Mucosa of descending colon (tissue), 3 donors: Measurements from ENCODE around the gene GUCA1A. TPM values are rescaled to one million over a fixed set of nuclear protein-coding genes. Genes with fewer than 3 reads are reported as not detected.
"Not testable (repeated sequence)": the region's sequence is repeated elsewhere in the genome, so short reads cannot be mapped to it uniquely, and the experiment has no call there.

ENCODE experiments used
- ATAC-seq: fragments of 200-7000 bp; cut with Tn5 transposase; one replicate; pipeline ENCODE4 v1.9.1; 2020; ENCODE audit warnings: mild to moderate bottlenecking, moderate library complexity
- DNase-seq, 3 donors: peaks; one replicate each; pipeline ENCODE4 v3.0.0-alpha.2; 2020
- H3K36me3 ChIP-seq: fragments of 200-600 bp; one replicate; pipeline ENCODE4 v1.8.0; 2021; ENCODE audit warnings: low read depth, mild to moderate bottlenecking
- H3K4me1 ChIP-seq: fragments of 200-600 bp; one replicate; pipeline ENCODE4 v1.8.0; 2021; ENCODE audit warnings: low read depth, mild to moderate bottlenecking
- H3K4me3 ChIP-seq: fragments of 200-600 bp; one replicate; pipeline ENCODE4 v1.8.0; 2021; ENCODE audit warnings: mild to moderate bottlenecking
- H3K9me3 ChIP-seq: fragments of 200-600 bp; one replicate; pipeline ENCODE4 v1.8.0; 2021; ENCODE audit warnings: mild to moderate bottlenecking
- intact Hi-C, 2 donors: fragments of 100-400 bp; cut with DNase I in 1 of 2; cut with micrococcal nuclease in 1 of 2; formaldehyde crosslinking; loops; one replicate each; pipeline versions ENCODE4 v1.11.0 to v1.11.1; 2022; cut with DNase I, micrococcal nuclease
- total RNA-seq, 3 donors: library from RNA; stranded (reverse); fragmentation: NEBNext Ultra II Directional in 2 of 3; extraction: Animal tissue kit (Norgen Biotek cat#: 25700) in 2 of 3; gene quantifications; one replicate each; pipeline versions ENCODE4 v1.2.1 to v1.2.4, GENCODE V29; 2021 to 2023
- TF ChIP-seq, protein P1 (sequence below): fragments of 200-600 bp; IDR thresholded peaks from one replicate; pipeline ENCODE4 v1.8.0; 2022; ENCODE audit warnings: antibody characterized with exemption, mild to moderate bottlenecking
- donor health status: DM: no; HTN: no; CAD: no; lungs with moderate emphysema.
- donor health status: DM: no; HTN: no; CAD: no.
- donor health status: DM: no; HTN: yes; CAD: no.

Gene GUCA1A
- total RNA-seq, 3 donors from 2014 or later: not detected

DNA sequence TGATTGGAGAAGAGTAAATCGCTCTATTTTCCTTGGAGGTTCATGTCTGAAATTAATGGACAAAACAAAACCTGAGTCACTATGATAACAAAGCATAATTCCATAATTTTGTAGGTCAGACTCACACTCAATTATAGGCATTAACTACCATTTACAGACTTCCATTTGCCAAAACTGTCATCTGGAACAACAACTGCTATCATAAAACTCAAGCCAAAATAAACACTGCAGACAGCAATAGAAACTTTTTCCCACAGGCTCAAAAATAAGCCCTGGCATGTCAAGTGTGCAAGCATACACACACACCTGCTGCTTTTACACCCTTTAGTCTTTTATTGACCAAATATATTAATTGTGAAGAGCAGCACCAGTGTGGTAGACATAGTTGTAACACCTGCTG is 37.4 kb downstream of the GUCA1A start:
- no peak for DNase-seq
- ATAC-seq: no peak
- Histone ChIP-seq H3K9me3 (no peaks in the 10 kb centered on the region), H3K36me3 (peaks cover 11% of the 10 kb centered on the region), H3K4me1 (peaks cover 3% of the 10 kb centered on the region), H3K4me3 (no peak overlapping the region)
- TF ChIP-seq, protein P1, sequence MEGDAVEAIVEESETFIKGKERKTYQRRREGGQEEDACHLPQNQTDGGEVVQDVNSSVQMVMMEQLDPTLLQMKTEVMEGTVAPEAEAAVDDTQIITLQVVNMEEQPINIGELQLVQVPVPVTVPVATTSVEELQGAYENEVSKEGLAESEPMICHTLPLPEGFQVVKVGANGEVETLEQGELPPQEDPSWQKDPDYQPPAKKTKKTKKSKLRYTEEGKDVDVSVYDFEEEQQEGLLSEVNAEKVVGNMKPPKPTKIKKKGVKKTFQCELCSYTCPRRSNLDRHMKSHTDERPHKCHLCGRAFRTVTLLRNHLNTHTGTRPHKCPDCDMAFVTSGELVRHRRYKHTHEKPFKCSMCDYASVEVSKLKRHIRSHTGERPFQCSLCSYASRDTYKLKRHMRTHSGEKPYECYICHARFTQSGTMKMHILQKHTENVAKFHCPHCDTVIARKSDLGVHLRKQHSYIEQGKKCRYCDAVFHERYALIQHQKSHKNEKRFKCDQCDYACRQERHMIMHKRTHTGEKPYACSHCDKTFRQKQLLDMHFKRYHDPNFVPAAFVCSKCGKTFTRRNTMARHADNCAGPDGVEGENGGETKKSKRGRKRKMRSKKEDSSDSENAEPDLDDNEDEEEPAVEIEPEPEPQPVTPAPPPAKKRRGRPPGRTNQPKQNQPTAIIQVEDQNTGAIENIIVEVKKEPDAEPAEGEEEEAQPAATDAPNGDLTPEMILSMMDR: no peak
- intact Hi-C loops: loop anchor here in 1 of 2 donors (5.0 kb wide), 1 partner anchor 133 kb away; no protein-coding TSS in a partner anchor

DNA sequence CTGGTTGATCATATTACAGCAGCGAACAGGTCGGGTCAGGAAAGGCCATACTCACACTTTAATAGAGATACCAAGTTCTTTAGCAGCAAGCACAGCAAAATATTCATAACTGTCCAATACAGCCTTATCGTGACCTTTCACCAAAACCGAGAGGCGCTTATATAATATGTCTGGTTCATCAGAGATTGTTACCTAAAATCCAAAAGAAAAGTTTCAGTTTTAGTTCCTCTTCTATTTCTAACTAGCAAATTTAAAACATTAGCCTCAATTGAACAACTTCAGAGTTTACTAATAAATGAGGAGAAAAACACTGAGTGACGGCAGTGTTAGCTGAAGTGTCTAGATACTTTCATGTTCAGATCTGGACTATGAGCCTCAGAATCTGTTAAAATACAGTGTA is 38.6 kb downstream of the GUCA1A start:
- H3K4me1 ChIP-seq: peaks cover 6% of the 10 kb centered on the region
- DNase-seq (no peak), ATAC-seq (no peak)
- no peaks in the 10 kb centered on the region for H3K9me3 ChIP-seq
- TF ChIP-seq, protein P1: no peak
- no peak overlapping the region for H3K4me3 ChIP-seq
- intact Hi-C loops: loop anchor here in 1 of 2 donors (5.0 kb wide), 1 partner anchor 134 kb away; no protein-coding TSS in a partner anchor
- H3K36me3 ChIP-seq: peaks cover 11% of the 10 kb centered on the region

DNA sequence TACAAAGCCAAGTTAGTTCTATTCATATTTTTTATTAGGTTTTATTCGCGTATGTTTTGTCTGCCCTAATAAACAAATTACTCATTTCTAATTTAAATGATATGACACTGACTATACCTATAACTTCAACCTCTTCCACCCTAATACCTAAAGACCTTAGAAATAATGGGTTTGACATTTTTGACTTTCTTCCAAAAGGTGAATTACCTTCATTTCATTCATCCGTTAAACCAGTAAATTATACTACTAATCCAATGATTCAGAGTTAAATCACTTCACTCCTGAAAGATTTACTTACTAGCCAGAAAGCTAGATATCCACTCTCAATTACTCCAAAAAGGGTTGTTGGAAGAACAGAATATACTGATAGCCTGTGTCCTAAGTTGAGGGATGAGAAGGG is 39.3 kb downstream of the GUCA1A start:
- ATAC-seq (no peak), DNase-seq (no peak)
- H3K4me3 ChIP-seq: no peak overlapping the region
- intact Hi-C loops: loop anchor here in 1 of 2 donors (5.0 kb wide), 1 partner anchor 135 kb away; no protein-coding TSS in a partner anchor
- TF ChIP-seq, protein P1: no peak
- no peaks in the 10 kb centered on the region for H3K9me3 ChIP-seq
- H3K36me3 ChIP-seq: peaks cover 11% of the 10 kb centered on the region
- peaks cover 8% of the 10 kb centered on the region for H3K4me1 ChIP-seq

DNA sequence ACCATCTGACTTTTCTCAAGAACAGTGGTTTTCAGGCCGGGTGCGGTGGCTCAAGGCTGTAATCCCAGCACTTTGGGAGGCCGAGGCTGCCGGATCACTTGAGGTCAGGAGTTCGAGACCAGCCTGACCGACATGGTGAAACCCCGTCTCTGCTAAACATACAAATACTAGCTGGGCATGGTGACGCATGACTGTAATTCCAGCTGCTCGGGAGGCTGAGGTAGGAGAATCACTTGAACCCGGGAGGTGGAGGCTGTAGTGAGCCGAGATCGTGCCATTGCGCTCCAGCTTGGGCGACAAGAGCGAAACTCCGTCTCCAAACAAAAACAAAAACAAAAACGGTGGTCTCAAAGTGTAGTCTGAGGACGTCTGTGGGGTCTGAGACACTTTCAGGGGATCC is 43.3 kb downstream of the GUCA1A start:
- H3K4me3 ChIP-seq, DNase-seq, ATAC-seq, intact Hi-C loops, H3K36me3 ChIP-seq, H3K9me3 ChIP-seq: not testable (repeated sequence)
- H3K4me1 ChIP-seq: peaks cover 12% of the 10 kb centered on the region

DNA sequence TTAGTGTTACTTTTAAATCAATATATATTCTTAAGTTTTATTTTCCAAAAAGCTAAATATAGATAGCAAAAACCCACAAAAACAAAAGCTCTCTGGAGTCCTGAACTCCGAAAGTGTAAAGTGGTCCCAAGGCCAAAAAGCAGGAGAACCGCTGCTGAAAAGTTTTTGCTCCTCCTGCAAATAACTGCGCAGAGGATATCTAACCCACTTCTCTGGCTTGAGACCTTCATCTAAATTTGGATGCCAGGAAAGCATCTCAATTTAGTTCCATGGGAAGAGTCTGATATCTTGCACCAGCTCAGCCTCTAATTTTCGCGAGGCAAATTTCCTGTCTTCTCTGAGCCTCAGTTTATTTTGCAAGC is 44.0 kb downstream of the GUCA1A start:
- TF ChIP-seq, protein P1: no peak
- Histone ChIP-seq H3K4me1 (peaks cover 12% of the 10 kb centered on the region), H3K9me3 (no peaks in the 10 kb centered on the region), H3K4me3 (peak overlapping the region; percentile 56), H3K36me3 (no peaks in the 10 kb centered on the region)
- intact Hi-C loops: no loop called here
- no peak for ATAC-seq
- no peak for DNase-seq

DNA sequence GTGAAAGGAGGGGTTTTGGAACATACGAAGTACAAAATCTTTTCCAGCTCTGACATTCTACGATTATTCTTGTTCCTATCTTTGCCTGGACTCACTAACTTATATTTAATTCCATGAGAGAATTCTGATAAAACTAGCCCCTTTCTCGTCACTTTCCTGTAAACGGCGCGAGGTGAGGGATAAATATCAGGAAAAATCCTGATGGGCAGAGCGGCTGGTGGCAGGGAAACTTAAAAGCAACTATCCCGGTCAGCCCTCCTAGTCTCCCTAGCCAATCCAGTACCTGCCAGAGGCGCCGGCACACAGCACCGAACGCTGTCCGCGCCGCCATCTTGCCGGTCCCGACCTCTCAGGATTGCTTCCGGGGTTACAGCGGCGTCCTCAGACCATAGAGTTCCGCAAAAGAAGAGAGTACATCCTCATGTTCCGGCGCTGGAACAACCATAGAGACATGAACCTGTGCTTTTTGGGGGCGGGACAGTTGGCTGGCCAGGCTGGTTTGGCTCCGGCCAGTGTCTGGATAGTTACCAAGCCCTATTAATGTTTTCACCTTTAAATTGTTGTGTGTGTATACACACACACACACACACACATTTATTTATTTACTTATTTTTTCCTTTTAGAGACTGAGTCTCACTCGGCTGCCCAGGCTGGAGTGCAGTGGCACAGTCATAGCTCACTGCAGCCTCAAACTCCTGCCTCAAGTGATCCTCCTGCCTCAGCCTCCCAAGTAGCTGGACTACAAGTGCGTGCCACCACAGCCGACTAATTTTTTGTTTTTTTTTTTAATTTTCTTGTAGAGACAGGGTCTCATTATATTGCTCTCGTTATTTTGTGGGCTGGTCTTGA is 44.6 kb downstream of the GUCA1A start, which contains the start of gene MRPS10:
Gene MRPS10 (minus strand): TSS at position 343 of the 849 bp plus-strand sequence. CDS start 12 bp downstream, at position 331.
- intact Hi-C loops: no loop called here
- peak; percentile 92 to 94 (median 93) for DNase-seq
- Histone ChIP-seq H3K9me3 (no peaks in the 10 kb centered on the region), H3K4me3 (peak within 1 kb of the TSS; percentile 56), H3K4me1 (peaks cover 12% of the 10 kb centered on the region), H3K36me3 (no peaks in the 10 kb centered on the region)
- ATAC-seq: peak; percentile 100
- TF ChIP-seq, protein P1: no peak
